ENCODE results near the gene LAMA2. TPM values are rescaled to one million over a fixed set of nuclear protein-coding genes. Genes with fewer than 3 reads are reported as not detected.

Gene LAMA2
- 100 to 1,000 TPM in 2 of 4 donors, 10 to 100 TPM in 2; 61.5 to 154 (median 103) TPM for total RNA-seq

- peak; percentile 73 to 83 for DNase-seq
- Histone ChIP-seq H3K27ac (peak within 1 kb of the TSS; percentile 78 to 80), H3K27me3 (no peaks in the 10 kb centered on the region), H3K4me3 (peak within 1 kb of the TSS; percentile 42 to 56), H3K4me1 (no peaks in the 10 kb centered on the region), H3K9me3 (no peaks in the 10 kb centered on the region), H3K36me3 (no peaks in the 10 kb centered on the region)
- TF ChIP-seq CTCF (IDR thresholded peaks at IDR 0.05): peak in 3 of 4 experiments; percentile 3 to 27 (median 25)
- TF ChIP-seq POLR2A (IDR thresholded peaks at IDR 0.05): peak; percentile 49 to 65
- intact Hi-C loops (cut with DNase I; ENCODE audit: low total_unique reads): no loop called here
Measured at GRCh38 chr6:128882991-128883611, at the start of gene LAMA2. Gene LAMA2 (plus strand): TSS chr6:128883138. CDS start chr6:128883246, 108 bp downstream.

GRCh38 chr6:128836761-128837160, 46.2 kb upstream of the LAMA2 start:
- H3K4me1 ChIP-seq: no peaks in the 10 kb centered on the region
- H3K27ac ChIP-seq: no peak overlapping the region
- H3K36me3 ChIP-seq: no peaks in the 10 kb centered on the region
- H3K9me3 ChIP-seq: no peaks in the 10 kb centered on the region
- no peak for DNase-seq
- TF ChIP-seq CTCF (IDR thresholded peaks at IDR 0.05): no peak
- TF ChIP-seq POLR2A (IDR thresholded peaks at IDR 0.05): no peak
- H3K4me3 ChIP-seq: no peak overlapping the region
- H3K27me3 ChIP-seq: no peaks in the 10 kb centered on the region
- intact Hi-C loops (cut with DNase I; ENCODE audit: low total_unique reads): no loop called here

GRCh38 chr6:128841518-128841917, 41.4 kb upstream of the LAMA2 start:
- no peak overlapping the region for H3K27ac ChIP-seq
- no peak overlapping the region for H3K4me3 ChIP-seq
- intact Hi-C loops (cut with DNase I; ENCODE audit: low total_unique reads): no loop called here
- H3K9me3 ChIP-seq: no peaks in the 10 kb centered on the region
- H3K27me3 ChIP-seq: no peaks in the 10 kb centered on the region
- DNase-seq: no peak
- H3K4me1 ChIP-seq: no peaks in the 10 kb centered on the region
- TF ChIP-seq POLR2A (IDR thresholded peaks at IDR 0.05) (no peak), CTCF (IDR thresholded peaks at IDR 0.05) (no peak)
- no peaks in the 10 kb centered on the region for H3K36me3 ChIP-seq

GRCh38 chr6:128844598-128844997, 38.3 kb upstream of the LAMA2 start:
- no peaks in the 10 kb centered on the region for H3K9me3 ChIP-seq
- H3K27me3 ChIP-seq: no peaks in the 10 kb centered on the region
- TF ChIP-seq CTCF (IDR thresholded peaks at IDR 0.05) (no peak), POLR2A (IDR thresholded peaks at IDR 0.05) (no peak)
- no peak overlapping the region for H3K27ac ChIP-seq
- no peak for DNase-seq
- H3K4me3 ChIP-seq: no peak overlapping the region
- no peaks in the 10 kb centered on the region for H3K4me1 ChIP-seq
- H3K36me3 ChIP-seq: no peaks in the 10 kb centered on the region
- intact Hi-C loops (cut with DNase I; ENCODE audit: low total_unique reads): no loop called here

GRCh38 chr6:128847431-128848210, 35.3 kb upstream of the LAMA2 start:
- TF ChIP-seq POLR2A (IDR thresholded peaks at IDR 0.05): no peak
- TF ChIP-seq CTCF (IDR thresholded peaks at IDR 0.05): no peak
- no peaks in the 10 kb centered on the region for H3K27me3 ChIP-seq
- DNase-seq: no peak
- H3K36me3 ChIP-seq: no peaks in the 10 kb centered on the region
- H3K9me3 ChIP-seq: no peaks in the 10 kb centered on the region
- no peaks in the 10 kb centered on the region for H3K4me1 ChIP-seq
- intact Hi-C loops (cut with DNase I; ENCODE audit: low total_unique reads): no loop called here
- H3K27ac ChIP-seq: no peak overlapping the region
- H3K4me3 ChIP-seq: no peak overlapping the region

Measured in uterus (tissue), 4 donors.